ENCODE results near the gene DQX1.
"Not testable (repeated sequence)": the region's sequence is repeated elsewhere in the genome, so short reads cannot be mapped to it uniquely, and the experiment has no call there.

The DQX1 gene

DNA sequence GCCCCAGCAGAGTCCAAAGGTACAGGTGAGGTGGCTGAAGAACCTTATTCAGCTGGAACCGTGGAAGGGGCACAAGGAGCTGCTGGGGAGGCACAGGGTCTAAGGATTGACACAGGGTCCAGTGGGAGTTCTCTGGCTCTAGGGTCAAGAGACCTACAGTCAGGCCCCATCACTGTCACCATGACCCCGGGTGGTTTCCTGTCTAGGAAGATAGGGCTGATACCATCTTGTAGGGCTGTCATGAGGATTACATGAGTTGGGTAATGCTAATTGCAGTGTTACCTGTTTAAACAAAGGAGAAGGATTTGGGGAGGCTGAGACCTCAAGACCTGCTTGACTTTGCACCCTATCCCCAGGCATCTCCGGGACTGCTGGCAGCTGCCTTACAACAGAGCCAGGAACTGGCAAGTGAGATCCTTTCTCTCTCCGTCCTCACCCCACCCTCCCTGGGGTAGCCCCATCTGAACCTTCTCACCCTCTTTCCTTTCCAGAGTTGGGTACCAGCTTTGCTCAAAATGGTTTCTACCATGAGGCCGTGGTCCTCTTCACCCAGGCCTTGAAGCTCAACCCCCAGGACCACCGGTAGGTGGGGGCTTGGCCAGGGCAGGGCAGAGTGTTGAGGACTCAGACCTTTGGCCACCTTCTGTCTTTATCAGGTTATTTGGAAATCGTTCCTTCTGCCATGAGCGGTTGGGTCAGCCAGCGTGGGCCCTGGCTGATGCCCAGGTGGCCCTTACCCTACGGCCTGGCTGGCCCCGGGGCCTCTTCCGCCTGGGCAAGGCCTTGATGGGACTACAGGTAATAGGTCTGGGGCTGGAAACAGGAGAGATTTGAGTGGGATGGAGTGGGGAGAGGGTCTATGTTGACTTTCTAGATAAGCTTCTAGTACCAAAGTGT, 34.1 kb downstream of the DQX1 start:
- no peak for DNase-seq

GRCh38 chr2:74489906-74490305, 36.1 kb downstream of the DQX1 start:
- no peak for DNase-seq

GRCh38 chr2:74488643-74489481, 37.2 kb downstream of the DQX1 start:
- DNase-seq: no peak

GRCh38 chr2:74486141-74486540, 39.9 kb downstream of the DQX1 start:
- DNase-seq: no peak

DNA sequence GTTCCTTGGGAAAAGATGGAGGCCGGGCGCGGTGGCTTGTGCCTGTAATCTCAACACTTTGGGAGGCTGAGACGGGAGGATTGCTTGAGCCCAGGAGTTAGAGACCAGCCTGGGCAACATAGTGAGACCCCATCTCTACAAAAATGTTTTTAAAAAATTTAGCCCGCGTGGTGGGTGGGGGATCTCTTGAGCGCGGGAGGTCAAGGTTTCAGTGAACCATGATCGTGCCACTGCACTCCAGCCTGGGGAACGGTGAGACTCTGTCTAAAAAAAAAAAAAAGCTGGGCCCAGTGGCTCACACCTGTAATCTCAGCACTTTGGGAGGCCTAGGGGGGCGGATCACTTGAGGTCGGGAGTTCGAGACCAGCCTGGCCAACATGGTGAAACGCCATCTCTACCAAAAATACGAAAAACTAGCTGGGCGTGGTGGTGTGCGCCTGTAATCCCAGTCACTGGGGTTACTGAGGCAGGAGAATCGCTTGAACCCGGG, 42.3 kb downstream of the DQX1 start:
- DNase-seq: not testable (repeated sequence)

GRCh38 chr2:74482801-74483674, 43.0 kb downstream of the DQX1 start, which contains the start of the genes CCDC142 and TTC31:
CCDC142 (minus strand) TSS chr2:74482998; CDS start chr2:74482837, 161 bp downstream.
TTC31 (plus strand) TSS chr2:74483081; CDS start chr2:74483096, 15 bp downstream.
- DNase-seq: peak; percentile 95

GRCh38 chr2:74481961-74482800, 43.9 kb downstream of the DQX1 start:
- DNase-seq: no peak

DNA sequence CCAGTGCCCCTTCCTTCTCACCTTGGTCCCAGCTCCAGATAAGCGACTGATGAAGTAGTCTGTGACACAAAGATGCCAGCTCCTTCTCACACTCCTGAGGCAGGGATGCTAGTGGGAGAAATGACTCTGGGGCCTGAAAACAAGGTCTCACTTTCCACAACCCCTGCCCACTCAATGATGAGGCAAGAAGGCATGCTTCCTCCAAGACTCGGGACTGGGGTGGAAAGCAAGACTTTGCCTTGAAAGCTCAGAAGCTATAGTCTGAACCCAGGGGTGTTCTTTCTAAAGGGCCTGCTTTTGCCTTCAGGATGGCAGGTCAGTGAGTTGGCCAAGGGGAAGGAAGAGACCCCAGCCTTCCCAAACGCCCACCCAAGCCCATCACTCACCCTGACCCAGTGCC, 44.6 kb downstream of the DQX1 start:
- DNase-seq: no peak

- DNase-seq: no peak
Observed at GRCh38 chr2:74474899-74475298, 51.1 kb downstream of the DQX1 start.

DNA sequence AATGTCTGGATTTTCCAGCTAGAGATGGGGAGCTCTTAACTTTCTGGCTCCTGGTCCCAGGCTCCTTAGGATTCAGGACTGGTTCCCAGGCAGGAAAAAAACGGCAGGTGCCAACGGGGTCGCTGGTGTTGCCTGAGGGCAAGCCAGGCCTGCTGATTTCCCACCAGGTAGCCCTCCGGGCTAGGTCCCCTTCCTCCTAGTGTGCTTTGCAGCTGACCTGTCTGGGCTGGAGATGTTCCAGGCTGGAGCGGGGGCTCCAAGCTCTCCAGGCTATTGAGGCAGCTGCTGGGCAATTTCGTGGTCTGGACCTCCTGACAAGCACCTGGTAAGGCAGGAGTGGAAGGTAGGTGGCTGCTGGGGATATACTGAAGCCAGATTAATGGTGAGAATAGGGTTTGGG, 51.5 kb downstream of the DQX1 start:
- no peak for DNase-seq

DNA sequence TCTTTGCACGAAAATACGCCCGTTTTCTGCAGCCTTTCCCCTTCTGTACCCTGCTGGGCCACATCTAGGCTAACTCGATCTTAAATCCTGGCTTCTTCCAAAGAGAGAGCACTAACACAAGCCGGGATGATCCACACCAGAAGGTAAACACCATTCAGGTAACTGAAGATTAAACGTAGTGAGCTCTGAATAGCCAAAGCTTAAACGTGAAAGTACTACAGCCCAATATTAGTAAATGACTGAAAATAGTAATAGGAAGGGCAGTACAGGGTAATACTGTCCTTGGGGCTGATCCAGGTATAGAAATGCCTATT, 53.1 kb downstream of the DQX1 start:
- no peak for DNase-seq

DNA sequence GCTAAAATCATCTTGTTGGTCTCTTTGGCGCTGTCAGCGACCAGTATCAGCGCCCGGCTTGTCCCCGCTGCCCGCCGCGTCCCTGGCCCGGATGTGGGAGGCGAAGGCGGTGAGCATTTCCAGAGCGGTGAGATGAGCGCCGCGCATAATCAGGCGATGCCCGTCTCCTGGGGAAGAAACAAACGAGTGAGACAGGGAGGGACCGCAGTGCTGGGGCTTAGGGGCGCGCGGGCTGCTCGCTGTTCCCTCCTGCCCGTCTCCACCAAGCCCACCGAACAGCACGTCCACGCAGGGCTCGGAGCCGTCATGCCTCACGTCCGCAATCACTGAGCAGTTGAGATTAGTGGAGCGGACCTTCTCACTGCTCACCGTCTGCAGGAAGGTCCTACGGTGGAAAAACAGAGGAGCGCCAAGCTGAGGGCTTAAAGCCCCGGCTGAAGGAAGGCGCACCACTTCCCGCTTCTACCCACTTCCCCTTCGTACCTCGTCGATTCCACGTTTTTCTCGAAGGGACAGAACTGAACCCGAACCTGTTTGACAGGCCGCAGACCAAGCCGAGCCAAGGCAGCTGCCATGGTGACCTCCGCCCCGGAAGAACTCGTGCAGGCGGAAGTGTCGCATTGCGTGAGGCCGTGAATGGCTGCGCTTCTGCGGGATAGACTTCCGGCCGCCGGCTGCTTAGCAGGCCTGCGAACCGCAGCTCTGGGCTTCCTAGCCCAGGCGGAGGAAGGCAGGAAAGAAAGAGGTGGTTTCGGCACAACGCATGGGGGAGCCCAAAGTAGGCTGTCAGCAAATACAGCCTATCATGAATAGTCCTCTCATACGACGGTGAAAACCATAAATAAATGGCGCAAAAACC, 53.7 kb downstream of the DQX1 start, which contains the start of gene MRPL53:
Gene MRPL53, minus strand, starts transcription at position 595 of the 859 bp plus-strand sequence. Its CDS starts 20 bp downstream, at position 575.
- peak; percentile 95 for DNase-seq

GRCh38 chr2:74471332-74472065, 54.5 kb downstream of the DQX1 start:
- no peak for DNase-seq

DNA sequence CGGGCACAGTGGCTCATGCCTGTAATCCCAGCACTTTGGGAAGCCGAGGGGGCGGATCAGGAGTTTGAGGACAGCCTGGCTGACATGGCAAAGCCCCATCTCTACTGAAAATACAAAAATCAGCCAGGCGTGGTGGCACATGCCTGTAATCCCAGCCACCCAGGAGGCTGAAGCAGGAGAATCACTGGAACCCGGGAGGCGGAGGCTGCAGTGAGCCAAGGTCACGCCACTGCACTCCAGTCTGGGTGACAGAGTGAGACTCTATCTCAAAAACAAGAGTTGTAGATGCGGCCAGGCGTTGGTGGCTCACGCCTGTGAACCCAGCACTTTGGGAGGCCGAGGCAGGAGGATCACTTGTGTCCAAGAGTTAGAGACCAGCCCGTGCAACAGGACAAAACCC, 55.3 kb downstream of the DQX1 start:
- DNase-seq: not testable (repeated sequence)
